ENCODE data around the gene UNC45B. TPM values are rescaled to one million over a fixed set of nuclear protein-coding genes. Genes with fewer than 3 reads are reported as not detected.

UNC45B gene, protein sequence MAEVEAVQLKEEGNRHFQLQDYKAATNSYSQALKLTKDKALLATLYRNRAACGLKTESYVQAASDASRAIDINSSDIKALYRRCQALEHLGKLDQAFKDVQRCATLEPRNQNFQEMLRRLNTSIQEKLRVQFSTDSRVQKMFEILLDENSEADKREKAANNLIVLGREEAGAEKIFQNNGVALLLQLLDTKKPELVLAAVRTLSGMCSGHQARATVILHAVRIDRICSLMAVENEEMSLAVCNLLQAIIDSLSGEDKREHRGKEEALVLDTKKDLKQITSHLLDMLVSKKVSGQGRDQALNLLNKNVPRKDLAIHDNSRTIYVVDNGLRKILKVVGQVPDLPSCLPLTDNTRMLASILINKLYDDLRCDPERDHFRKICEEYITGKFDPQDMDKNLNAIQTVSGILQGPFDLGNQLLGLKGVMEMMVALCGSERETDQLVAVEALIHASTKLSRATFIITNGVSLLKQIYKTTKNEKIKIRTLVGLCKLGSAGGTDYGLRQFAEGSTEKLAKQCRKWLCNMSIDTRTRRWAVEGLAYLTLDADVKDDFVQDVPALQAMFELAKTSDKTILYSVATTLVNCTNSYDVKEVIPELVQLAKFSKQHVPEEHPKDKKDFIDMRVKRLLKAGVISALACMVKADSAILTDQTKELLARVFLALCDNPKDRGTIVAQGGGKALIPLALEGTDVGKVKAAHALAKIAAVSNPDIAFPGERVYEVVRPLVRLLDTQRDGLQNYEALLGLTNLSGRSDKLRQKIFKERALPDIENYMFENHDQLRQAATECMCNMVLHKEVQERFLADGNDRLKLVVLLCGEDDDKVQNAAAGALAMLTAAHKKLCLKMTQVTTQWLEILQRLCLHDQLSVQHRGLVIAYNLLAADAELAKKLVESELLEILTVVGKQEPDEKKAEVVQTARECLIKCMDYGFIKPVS
- total RNA-seq: not detected in 2 replicates
- 4.3 TPM for total RNA-seq (2013)
- polyA plus RNA-seq: not detected in 2 replicates
- not detected in 2 replicates for polyA minus RNA-seq

DNA sequence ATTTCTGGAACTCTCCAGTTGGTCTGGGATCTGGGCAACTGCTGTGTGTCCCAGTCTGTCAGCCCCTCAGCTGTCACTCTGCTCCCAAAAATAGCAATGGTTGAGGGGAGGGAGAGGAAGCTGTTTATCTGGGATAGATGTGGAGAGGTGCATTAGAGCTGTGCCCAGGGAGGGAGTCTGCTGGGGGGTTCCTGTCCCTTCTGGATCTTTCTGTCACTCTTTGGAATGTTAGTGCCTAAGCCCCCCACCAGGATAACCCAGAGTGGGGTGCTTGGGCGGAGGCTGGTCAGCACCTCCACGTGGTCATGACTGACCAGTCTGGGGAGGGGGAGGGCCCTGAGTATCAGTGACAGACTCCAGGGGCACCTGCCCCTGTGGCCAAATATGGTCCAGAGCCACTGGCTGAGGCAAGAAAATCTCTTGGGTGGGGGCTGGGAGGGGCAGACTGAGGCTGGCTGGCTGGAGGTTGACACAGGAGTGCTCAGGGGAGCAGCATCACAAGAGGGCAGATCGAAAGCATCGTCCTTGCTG, at the start of gene UNC45B:
TSS of gene UNC45B (plus strand) at position 443 of the 531 bp plus-strand sequence. CDS start 447 bp downstream, outside the sequence.
- no peak within 1 kb of the TSS for H3K4me3 ChIP-seq (ENCODE audit: control extremely low read depth in 1 of 5, extremely low read depth in 1 of 5, insufficient read depth in 1 of 5, low read depth in 2 of 5, low read length in 4 of 5)
- H3K27me3 ChIP-seq (replicated peaks in 1 of 4; ENCODE audit: control extremely low read depth in 1 of 4, control insufficient read depth in 3 of 4, insufficient read depth in 4 of 4, low read length in 3 of 4): peaks cover 0 to 3% (median 1%) of the 10 kb centered on the region in 4 experiments
- 93% methylated on average over 4 of the region's 4 CpGs for WGBS (ENCODE audit: insufficient coverage)
- intact Hi-C loops (cut with micrococcal nuclease): no loop called here
- ChIA-PET CTCF (interaction anchor here (0.6 to 1.1 kb wide), 2 partner anchors 19 to 20 kb away, joined by 3 to 4 read pairs; no protein-coding TSS in a partner anchor), POLR2A (no interaction called here)
- TF ChIP-seq, protein P1, sequence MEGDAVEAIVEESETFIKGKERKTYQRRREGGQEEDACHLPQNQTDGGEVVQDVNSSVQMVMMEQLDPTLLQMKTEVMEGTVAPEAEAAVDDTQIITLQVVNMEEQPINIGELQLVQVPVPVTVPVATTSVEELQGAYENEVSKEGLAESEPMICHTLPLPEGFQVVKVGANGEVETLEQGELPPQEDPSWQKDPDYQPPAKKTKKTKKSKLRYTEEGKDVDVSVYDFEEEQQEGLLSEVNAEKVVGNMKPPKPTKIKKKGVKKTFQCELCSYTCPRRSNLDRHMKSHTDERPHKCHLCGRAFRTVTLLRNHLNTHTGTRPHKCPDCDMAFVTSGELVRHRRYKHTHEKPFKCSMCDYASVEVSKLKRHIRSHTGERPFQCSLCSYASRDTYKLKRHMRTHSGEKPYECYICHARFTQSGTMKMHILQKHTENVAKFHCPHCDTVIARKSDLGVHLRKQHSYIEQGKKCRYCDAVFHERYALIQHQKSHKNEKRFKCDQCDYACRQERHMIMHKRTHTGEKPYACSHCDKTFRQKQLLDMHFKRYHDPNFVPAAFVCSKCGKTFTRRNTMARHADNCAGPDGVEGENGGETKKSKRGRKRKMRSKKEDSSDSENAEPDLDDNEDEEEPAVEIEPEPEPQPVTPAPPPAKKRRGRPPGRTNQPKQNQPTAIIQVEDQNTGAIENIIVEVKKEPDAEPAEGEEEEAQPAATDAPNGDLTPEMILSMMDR (IDR thresholded peaks at IDR 0.05): no peak
- TF ChIP-seq EZH2 (IDR thresholded peaks at IDR 0.05; ENCODE audit: borderline replicate concordance, insufficient read depth, low read depth, low read length, poor library complexity, severe bottlenecking): no peak
- H3K27me3 Mint-ChIP-seq: peaks cover 7% of the 10 kb centered on the region
- no peak within 1 kb of the TSS for H3K9ac ChIP-seq (ENCODE audit: low read length)
- no peak within 1 kb of the TSS for H3K27ac Mint-ChIP-seq
- no peaks in the 10 kb centered on the region for H3K36me3 ChIP-seq (replicated peaks in 1 of 2; ENCODE audit: control extremely low read depth in 1 of 2, control insufficient read depth in 1 of 2, extremely low read depth in 1 of 2, insufficient read depth in 2 of 2, low read length in 1 of 2)
- no peak for DNase-seq
- H3K9me3 Mint-ChIP-seq (ENCODE audit: insufficient read depth): no peaks in the 10 kb centered on the region
- ATAC-seq (ENCODE audit: low read depth): no peak
- no peak within 1 kb of the TSS for H3K4me3 Mint-ChIP-seq
- peaks cover 6% of the 10 kb centered on the region for H3K4me1 Mint-ChIP-seq
- H2AFZ ChIP-seq (ENCODE audit: insufficient read depth, low read depth, low read length, poor library complexity, severe bottlenecking): no peak within 1 kb of the TSS
- no peak within 1 kb of the TSS for H3K27ac ChIP-seq (ENCODE audit: low read length in 2 of 2)
- no peaks in the 10 kb centered on the region for H4K20me1 ChIP-seq (ENCODE audit: control insufficient read depth, insufficient read depth, low read length, poor library complexity, severe bottlenecking)
- peaks cover 3% of the 10 kb centered on the region for H3K79me2 ChIP-seq (ENCODE audit: control insufficient read depth, insufficient read depth, low read length)
- H3K4me1 ChIP-seq (ENCODE audit: control insufficient read depth in 2 of 2, insufficient read depth in 2 of 2, low read length in 2 of 2): no peaks in the 10 kb centered on the region
- no peaks in the 10 kb centered on the region for H3K9me3 ChIP-seq (ENCODE audit: control extremely low read depth in 1 of 3, control insufficient read depth in 2 of 3, insufficient read depth in 1 of 3, low read length in 2 of 3)
- no peak within 1 kb of the TSS for H3K4me2 ChIP-seq (replicated peaks; ENCODE audit: low read depth, low read length, poor library complexity, severe bottlenecking)

Measured in B cell (primary cell).